GM12872 (cell line): ENCODE results near the gene CCDC187.

Source experiments
- CTCF ChIP-seq: IDR thresholded peaks from 3 replicates; pipeline ENCODE4 v1.5.1; 2011; ENCODE audit warnings: low read depth, mild to moderate bottlenecking, low read length, moderate library complexity; ENCODE audit not compliant: insufficient read depth

The CCDC187 gene

GRCh38 chr9:136265561-136266355 is 38.1 kb downstream of the CCDC187 start:
- TF ChIP-seq CTCF, result no peak

GRCh38 chr9:136264441-136265405 is 39.2 kb downstream of the CCDC187 start:
- TF ChIP-seq CTCF, result no peak

- no peak for TF ChIP-seq CTCF
These were observed 39.9 kb downstream of the CCDC187 start for GRCh38 chr9:136264031-136264430.

GRCh38 chr9:136262671-136263178 is 41.2 kb downstream of the CCDC187 start:
- TF ChIP-seq CTCF, result no peak

GRCh38 chr9:136261686-136262430 is 42.0 kb downstream of the CCDC187 start:
- no peak for TF ChIP-seq CTCF

GRCh38 chr9:136260936-136261472 is 42.9 kb downstream of the CCDC187 start:
- TF ChIP-seq CTCF, result no peak
